ENCODE data around the gene CCSER2.
"Not testable (repeated sequence)": the region's sequence is repeated elsewhere in the genome, so short reads cannot be mapped to it uniquely, and the experiment has no call there.

CCSER2 gene

DNA sequence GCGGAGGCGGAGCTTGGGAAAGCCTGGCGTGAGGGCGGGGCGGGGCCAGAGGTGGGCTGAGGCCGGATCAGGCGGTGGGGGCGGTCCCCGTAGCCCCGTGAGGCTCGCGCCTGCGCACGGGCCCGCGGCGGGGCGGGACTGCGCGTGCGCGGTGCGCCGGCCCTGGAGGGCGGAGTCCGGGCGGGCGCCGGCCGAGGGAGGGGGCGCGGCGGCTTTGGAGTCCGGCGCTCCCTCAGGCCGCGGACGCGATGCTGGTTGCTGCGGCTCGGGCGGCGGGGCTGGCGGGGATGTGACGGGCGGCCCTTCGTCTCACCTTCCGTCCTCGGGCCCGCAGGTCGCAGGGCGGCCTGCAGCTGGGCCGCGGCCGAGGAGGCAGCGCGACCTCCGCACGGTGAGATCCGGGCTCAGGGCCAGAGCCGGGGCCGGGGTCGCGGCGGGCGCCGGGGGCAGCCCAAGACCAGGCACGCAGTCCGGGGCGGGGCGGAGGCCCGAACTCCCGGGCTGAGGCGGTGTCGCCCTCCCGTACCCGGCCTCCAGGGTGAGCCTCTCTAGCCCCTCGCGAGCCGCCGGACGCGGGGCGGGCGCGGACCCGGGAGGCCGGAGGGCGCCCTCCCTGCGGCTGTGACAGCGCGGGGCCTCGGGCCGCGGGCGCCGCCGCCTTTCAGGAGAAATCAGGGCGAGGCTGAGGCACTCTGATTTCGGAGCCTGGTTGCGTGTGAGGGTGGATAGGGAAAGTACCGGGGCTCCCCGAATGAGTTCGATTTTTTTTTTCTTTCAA lies at the start of gene CCSER2:
Gene CCSER2 (plus strand): TSS at position 172 of the 778 bp plus-strand sequence. CDS start 42,464 bp downstream, outside the sequence.
- DNase-seq (ENCODE audit: extremely low read depth in 1 of 2, low read depth in 1 of 2): peak; percentile 95 to 96

- not testable (repeated sequence) for DNase-seq (ENCODE audit: extremely low read depth in 1 of 2, low read depth in 1 of 2)
Measured at GRCh38 chr10:84279876-84280475, 48.4 kb upstream of the CCSER2 start.

DNA sequence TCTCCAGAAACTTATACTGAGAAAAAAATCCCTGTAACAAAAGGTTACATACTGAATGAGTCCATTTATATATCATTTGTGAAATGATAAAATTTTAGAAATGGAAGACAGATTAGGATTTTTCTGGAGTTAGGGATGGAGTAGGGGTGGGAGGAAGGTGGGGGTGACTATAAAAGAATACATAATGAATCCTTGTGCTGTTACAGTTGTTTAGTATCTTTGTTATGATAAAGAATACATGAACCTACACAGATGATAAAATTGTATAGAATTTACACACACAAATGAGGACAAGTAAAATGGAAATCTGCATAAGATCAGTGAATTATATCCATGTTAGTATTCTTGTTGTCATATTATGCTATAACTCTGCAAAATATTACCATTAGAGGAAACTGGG lies 41.7 kb upstream of the CCSER2 start:
- DNase-seq (ENCODE audit: extremely low read depth in 1 of 2, low read depth in 1 of 2): no peak

- DNase-seq (ENCODE audit: extremely low read depth in 1 of 2, low read depth in 1 of 2): no peak
Measured at GRCh38 chr10:84288151-84288550, 40.2 kb upstream of the CCSER2 start.

- no peak for DNase-seq (ENCODE audit: extremely low read depth in 1 of 2, low read depth in 1 of 2)
Measured at GRCh38 chr10:84289521-84290200, 38.7 kb upstream of the CCSER2 start.

DNA sequence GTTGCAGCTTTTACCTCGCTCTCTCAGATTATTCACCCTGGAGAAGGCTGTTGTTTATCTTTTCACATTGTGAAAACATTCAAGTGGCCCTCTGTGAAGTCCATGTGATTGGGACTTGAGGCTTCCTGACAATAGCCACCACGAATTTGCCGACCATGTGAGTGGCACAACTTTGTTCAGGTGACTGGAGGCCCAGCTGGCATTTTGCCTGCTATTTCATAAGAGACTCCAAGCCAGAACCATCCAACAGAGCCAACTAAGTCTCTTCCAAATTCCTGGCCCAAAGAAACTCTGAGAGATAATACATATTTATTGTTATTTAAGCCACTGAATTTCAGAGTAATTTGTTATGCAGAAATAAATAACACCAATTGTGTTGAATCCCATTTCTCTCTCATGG lies 38.2 kb upstream of the CCSER2 start:
- no peak for DNase-seq (ENCODE audit: extremely low read depth in 1 of 2, low read depth in 1 of 2)

- no peak for DNase-seq (ENCODE audit: extremely low read depth in 1 of 2, low read depth in 1 of 2)
Measured at GRCh38 chr10:84291384-84291783, 37.0 kb upstream of the CCSER2 start.

DNA sequence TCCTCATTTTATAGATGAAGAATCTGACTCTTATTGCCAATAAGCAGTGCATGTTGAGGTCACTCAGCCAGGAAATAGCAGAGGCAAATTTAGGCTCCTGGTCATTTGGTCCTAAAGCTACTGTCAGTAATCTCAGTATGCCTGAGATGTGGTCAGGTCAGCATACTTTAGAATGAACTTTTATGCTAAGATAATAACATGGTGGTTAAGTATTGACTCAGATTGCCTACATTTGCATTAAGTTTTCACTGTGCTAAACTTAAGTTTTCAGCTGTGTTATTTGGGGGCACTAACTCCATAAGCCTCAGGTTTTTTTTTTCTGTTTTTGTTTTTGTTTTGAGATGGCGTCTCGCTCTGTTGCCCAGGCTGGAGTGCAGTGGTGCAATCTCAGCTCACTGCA lies 35.9 kb upstream of the CCSER2 start:
- DNase-seq (ENCODE audit: extremely low read depth in 1 of 2, low read depth in 1 of 2): no peak

GRCh38 chr10:84293171-84293570 lies 35.2 kb upstream of the CCSER2 start:
- DNase-seq (ENCODE audit: extremely low read depth in 1 of 2, low read depth in 1 of 2): no peak

GRCh38 chr10:84293574-84294016 lies 34.8 kb upstream of the CCSER2 start:
- DNase-seq (ENCODE audit: extremely low read depth in 1 of 2, low read depth in 1 of 2): peak in 1 of 2 donors; percentile 44

- DNase-seq (ENCODE audit: extremely low read depth in 1 of 2, low read depth in 1 of 2): no peak
Measured at GRCh38 chr10:84294766-84295447, 33.5 kb upstream of the CCSER2 start.

DNA sequence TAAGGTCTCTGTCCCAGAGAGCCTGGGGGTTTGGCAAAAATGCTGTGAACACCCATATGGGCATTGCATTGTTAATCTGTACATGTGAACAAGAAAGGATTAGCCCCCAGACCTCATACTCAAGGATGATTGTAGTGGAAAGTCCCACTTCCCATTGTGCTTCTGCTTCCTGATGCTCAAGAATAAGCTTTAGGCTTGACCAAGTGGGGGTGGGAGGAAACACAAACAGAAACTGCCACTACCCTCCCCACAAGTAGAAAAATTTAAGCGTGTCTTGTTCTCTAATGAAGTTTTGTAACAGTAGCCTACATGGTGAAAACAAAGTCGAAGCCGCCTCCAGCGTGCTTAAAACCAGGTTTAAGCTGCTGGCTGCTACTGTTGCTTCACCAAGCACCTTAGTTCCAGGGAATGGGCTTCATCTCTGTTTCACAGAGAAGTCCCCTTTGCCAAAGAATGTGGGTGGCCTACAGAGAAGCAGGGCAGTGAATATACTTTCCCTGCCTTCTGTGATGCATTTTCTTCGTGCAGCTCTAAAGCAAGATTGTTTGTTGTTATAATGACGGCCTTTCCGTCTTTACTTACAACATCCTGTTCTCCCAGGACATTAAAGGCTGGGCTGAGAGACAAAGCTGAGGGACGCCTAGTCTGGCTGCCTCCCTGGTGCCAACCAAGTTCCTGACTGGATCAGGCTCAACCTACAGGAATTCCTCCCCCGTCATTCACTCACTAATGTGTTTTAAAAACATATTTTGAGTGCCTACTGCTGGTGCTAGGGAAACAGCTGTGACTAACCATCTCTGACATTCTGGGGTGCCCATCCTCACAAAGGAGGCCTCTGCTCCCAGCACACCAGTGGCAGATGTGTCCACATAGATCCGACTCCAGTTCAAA lies 32.1 kb upstream of the CCSER2 start:
- DNase-seq (ENCODE audit: extremely low read depth in 1 of 2, low read depth in 1 of 2): no peak

DNA sequence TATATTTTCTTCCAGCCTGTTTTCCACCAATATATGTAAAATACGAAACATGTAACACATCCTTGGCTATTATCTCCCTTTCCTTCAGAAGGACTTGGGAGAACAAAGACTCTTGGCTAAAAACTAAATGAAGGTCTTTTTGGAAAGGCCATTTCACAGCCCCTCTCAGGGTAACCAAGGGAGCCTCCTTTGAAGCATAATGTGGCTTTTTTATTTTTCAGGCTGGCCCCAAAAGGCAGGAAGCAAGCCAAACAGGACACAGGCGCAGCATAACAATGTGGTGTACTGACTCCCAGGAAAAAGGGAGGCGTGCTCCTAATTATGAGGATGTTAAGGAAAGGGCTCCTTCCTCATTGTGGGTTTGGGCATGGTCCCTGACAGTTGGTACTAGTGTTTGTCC lies 30.3 kb upstream of the CCSER2 start:
- no peak for DNase-seq (ENCODE audit: extremely low read depth in 1 of 2, low read depth in 1 of 2)

DNA sequence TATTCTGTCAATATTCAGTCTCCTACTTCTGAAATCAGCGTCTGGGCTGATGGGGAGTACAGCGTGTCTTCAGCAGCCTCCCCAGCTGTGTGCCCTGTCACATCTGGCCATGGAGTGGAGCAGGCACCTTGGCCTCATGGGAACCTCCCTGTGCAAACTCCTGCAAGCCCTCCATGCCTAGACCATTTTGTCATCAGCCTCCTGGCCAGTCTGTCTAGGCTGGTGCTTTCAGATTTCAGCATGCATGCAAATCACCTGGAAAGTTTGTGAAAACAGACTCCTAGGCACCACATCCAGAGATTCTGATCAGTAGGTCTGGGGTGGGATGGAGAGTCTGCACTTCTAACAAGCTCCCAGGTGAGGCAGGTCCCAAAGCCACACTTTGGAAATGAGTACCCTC lies 26.2 kb upstream of the CCSER2 start:
- DNase-seq (ENCODE audit: extremely low read depth in 1 of 2, low read depth in 1 of 2): no peak

DNA sequence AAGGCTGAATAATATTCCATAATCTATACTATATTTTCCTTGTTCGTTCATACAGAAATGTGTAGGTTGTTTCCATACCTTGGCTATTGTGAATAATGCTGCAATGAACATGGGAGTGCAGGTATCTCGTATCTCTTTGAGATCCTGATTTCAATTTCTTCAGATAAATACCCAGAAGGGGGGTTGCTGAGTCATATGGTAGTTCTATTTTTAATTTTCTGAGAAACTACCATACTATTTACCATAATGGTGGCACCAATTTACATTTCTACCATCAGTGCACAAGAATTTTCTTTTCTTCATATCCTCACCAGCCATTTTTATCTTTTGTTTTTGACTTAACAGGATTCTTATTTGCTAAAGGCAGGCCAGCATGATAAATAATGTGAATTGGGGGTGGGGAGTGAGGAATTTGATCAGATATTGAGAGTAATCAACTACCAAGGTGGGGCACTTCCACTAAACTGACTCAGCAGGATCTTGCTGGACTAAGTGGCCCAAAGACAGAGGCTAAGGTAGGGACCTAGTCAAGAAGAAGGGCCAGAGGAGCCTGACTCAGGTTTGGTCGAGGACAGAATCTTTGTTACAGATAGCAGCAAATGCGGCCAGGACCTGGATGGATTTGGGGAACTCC lies 21.5 kb upstream of the CCSER2 start:
- no peak for DNase-seq (ENCODE audit: extremely low read depth in 1 of 2, low read depth in 1 of 2)

- DNase-seq (ENCODE audit: extremely low read depth in 1 of 2, low read depth in 1 of 2): no peak
Measured at GRCh38 chr10:84308021-84308420, 20.4 kb upstream of the CCSER2 start.

DNA sequence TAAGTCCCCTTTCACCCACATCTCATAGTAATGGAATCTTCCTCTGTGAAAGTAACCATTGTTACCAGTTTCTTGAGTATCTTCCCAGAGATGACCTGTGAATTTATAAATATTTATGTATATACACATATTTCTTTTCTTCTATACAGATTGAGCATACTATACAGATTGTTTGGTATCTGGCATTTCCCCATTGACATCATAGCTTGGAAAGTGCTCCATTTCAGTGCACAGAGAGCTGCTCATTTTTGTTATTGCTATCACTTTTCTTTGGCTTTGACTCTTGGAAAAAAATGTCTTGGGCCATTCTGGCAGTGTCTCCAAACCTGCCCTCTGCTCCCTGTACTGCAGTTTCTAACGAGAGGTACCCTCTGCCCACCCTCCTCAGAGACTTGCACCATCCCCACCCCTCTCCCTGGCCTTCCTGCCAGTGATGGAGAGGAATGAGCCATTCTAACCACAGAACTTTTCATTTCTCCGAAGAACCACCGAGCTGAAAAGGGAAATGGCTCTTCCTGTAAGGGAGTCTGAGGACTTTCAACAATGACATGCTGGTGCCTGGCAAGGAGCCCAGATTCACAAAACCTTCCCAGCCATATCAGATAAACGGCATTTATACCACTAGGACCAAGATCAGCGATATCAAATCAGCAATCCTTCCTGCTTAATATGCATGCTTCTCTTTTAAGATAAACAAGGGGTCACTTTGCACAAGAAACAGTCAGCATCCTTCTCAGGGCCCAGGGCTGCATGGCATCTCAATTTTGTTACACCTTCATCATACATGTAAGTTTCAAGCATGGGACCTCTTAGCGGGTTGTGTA lies 19.7 kb upstream of the CCSER2 start:
- peak in 1 of 2 donors; percentile 32 for DNase-seq (ENCODE audit: extremely low read depth in 1 of 2, low read depth in 1 of 2)

DNA sequence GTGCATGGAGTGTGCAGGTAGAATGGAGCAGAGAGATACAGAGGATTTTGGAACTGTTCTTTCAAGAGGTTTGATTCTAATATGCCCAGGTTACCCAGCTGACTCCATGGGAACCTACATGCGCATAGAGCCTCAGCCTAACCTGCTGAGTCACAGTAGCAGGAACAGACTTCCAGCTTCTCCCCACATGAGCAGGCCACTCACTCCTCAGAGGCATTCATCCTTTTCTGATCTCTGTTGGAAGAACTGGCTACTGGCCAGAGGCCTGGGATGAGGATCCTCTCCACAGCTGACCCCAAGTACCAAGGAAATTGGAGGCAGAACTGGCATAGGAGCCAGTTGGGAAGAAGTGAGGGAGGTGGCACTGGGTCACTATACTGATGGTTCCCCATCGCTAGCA lies 17.9 kb upstream of the CCSER2 start:
- no peak for DNase-seq (ENCODE audit: extremely low read depth in 1 of 2, low read depth in 1 of 2)

DNA sequence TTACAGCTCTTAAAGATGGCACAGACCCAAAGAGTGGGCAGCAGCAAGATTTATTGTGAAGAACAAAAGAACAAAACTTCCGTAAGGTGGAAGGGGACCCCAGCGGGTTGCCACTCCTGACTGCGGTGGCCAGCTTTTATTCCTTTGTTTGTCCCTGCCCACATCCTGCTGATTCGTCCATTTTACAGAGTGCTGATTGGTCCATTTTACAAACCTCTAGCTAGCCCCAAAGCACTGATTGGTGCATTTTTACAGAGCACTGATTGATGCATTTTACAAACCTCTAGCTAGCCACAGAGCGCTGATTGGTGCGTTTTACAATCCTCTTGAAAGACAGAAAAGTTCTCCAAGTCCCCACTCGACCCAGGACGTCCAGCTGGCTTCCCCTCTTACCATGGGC lies 16.8 kb upstream of the CCSER2 start:
- no peak for DNase-seq (ENCODE audit: extremely low read depth in 1 of 2, low read depth in 1 of 2)
